Endothelial cell of hepatic sinusoid (primary cell): ENCODE data around the gene TTC28.

Experiments used
- in situ Hi-C: cut with HindIII; loops from 2 replicates; pipeline ENCODE4 v1.10.0; 2017; ENCODE audit warnings: low sequenced_read_pairs

Gene TTC28

GRCh38 chr22:27985323-27986275, 694.0 kb downstream of the TTC28 start:
- in situ Hi-C loops, result no loop called here

- in situ Hi-C loops, result no loop called here
These were observed 694.9 kb downstream of the TTC28 start for GRCh38 chr22:27984723-27985122.

GRCh38 chr22:27984001-27984695, 695.5 kb downstream of the TTC28 start:
- in situ Hi-C loops, result no loop called here

- in situ Hi-C loops, result no loop called here
These were observed 696.3 kb downstream of the TTC28 start for GRCh38 chr22:27983361-27983791.

- in situ Hi-C loops, result no loop called here
These were observed 696.9 kb downstream of the TTC28 start for GRCh38 chr22:27982630-27983180.

GRCh38 chr22:27982106-27982505, 697.5 kb downstream of the TTC28 start:
- in situ Hi-C loops, result no loop called here

GRCh38 chr22:27980424-27981148, 699.1 kb downstream of the TTC28 start:
- in situ Hi-C loops, result no loop called here

GRCh38 chr22:27978802-27979201, 700.8 kb downstream of the TTC28 start:
- in situ Hi-C loops, result no loop called here

GRCh38 chr22:27978317-27978716, 701.3 kb downstream of the TTC28 start:
- in situ Hi-C loops, result no loop called here

- in situ Hi-C loops, result no loop called here
These were observed 703.1 kb downstream of the TTC28 start for GRCh38 chr22:27976586-27976985.

- in situ Hi-C loops, result no loop called here
These were observed 704.1 kb downstream of the TTC28 start for GRCh38 chr22:27975381-27976013.

- in situ Hi-C loops, result no loop called here
These were observed 705.8 kb downstream of the TTC28 start for GRCh38 chr22:27973846-27974245.

GRCh38 chr22:27972732-27973698, 706.6 kb downstream of the TTC28 start:
- in situ Hi-C loops, result no loop called here

GRCh38 chr22:27971926-27972325, 707.7 kb downstream of the TTC28 start:
- in situ Hi-C loops, result no loop called here

- in situ Hi-C loops, result no loop called here
These were observed 708.9 kb downstream of the TTC28 start for GRCh38 chr22:27970596-27971220.

- in situ Hi-C loops, result loop anchor here (5.0 kb wide), 1 partner anchor 64 kb away; no protein-coding TSS in a partner anchor
These were observed 713.2 kb downstream of the TTC28 start for GRCh38 chr22:27966168-27967064.

- in situ Hi-C loops, result no loop called here
These were observed 717.2 kb downstream of the TTC28 start for GRCh38 chr22:27962268-27963044.
